Activated CD4-positive, alpha-beta T cell treated with anti-CD3 and anti-CD28 coated beads for 24 hours (primary cell): Measurements from ENCODE around the gene RPL6.
"Not testable (repeated sequence)": the region's sequence is repeated elsewhere in the genome, so short reads cannot be mapped to it uniquely, and the experiment has no call there.

Experiments used
- DNase-seq, 2 donors: peaks; one replicate each; pipeline ENCODE4 v3.0.0-alpha.2; 2020; ENCODE audit warnings: low read depth in 2 of 2

RPL6 gene

GRCh38 chr12:112409064-112409905 is at the start of gene RPL6:
Gene RPL6 (minus strand): TSS chr12:112409605. CDS start chr12:112408656, 949 bp downstream.
- DNase-seq = peak; percentile 47 to 69

GRCh38 chr12:112458751-112459150 is 49.3 kb upstream of the RPL6 start:
- DNase-seq = no peak

GRCh38 chr12:112458330-112458729 is 48.9 kb upstream of the RPL6 start:
- DNase-seq = no peak

- DNase-seq = not testable (repeated sequence)
Measured at GRCh38 chr12:112457142-112457541, 47.7 kb upstream of the RPL6 start.

- DNase-seq = no peak
Measured at GRCh38 chr12:112456029-112456428, 46.6 kb upstream of the RPL6 start.

GRCh38 chr12:112450725-112451124 is 41.3 kb upstream of the RPL6 start:
- DNase-seq = no peak

GRCh38 chr12:112448165-112448564 is 38.8 kb upstream of the RPL6 start:
- DNase-seq = not testable (repeated sequence)

GRCh38 chr12:112447106-112447505 is 37.7 kb upstream of the RPL6 start:
- no peak for DNase-seq

GRCh38 chr12:112446008-112446725 is 36.8 kb upstream of the RPL6 start:
- no peak for DNase-seq

GRCh38 chr12:112443916-112444315 is 34.5 kb upstream of the RPL6 start:
- DNase-seq = no peak

- not testable (repeated sequence) for DNase-seq
Measured at GRCh38 chr12:112440653-112441052, 31.2 kb upstream of the RPL6 start.

GRCh38 chr12:112439769-112440168 is 30.4 kb upstream of the RPL6 start:
- no peak for DNase-seq

GRCh38 chr12:112438645-112439044 is 29.2 kb upstream of the RPL6 start:
- not testable (repeated sequence) for DNase-seq

GRCh38 chr12:112433551-112433950 is 24.1 kb upstream of the RPL6 start:
- no peak for DNase-seq

- no peak for DNase-seq
Measured at GRCh38 chr12:112431965-112432364, 22.6 kb upstream of the RPL6 start.

GRCh38 chr12:112430929-112431328 is 21.5 kb upstream of the RPL6 start:
- DNase-seq = no peak

GRCh38 chr12:112427760-112428159 is 18.4 kb upstream of the RPL6 start:
- no peak for DNase-seq

GRCh38 chr12:112425582-112426382 is 16.4 kb upstream of the RPL6 start:
- DNase-seq = no peak

GRCh38 chr12:112424126-112424525 is 14.7 kb upstream of the RPL6 start:
- no peak for DNase-seq

GRCh38 chr12:112422531-112422930 is 13.1 kb upstream of the RPL6 start:
- no peak for DNase-seq

GRCh38 chr12:112421363-112421762 is 12.0 kb upstream of the RPL6 start:
- no peak for DNase-seq

GRCh38 chr12:112420740-112421139 is 11.3 kb upstream of the RPL6 start:
- DNase-seq = no peak
